Right cardiac atrium (tissue), 5 donors: ENCODE results near the gene LMBR1. TPM values are rescaled to one million over a fixed set of nuclear protein-coding genes. Genes with fewer than 3 reads are reported as not detected.
"Not testable (repeated sequence)": the region's sequence is repeated elsewhere in the genome, so short reads cannot be mapped to it uniquely, and the experiment has no call there.

ENCODE experiments used
- ATAC-seq, 2 donors: fragments of 200-7000 bp; cut with Tn5 transposase; one replicate each; pipeline versions ENCODE4 v1.8.0 to v1.9.1; 2020; ENCODE audit warnings: moderate library complexity in 2 of 2, mild to moderate bottlenecking in 1 of 2
- DNase-seq, 3 donors: peaks; one replicate each; pipeline ENCODE4 v3.0.0-alpha.2; 2020
- H3K27ac ChIP-seq: one replicate; pipeline ENCODE4 v1.5.1; 2013; ENCODE audit warnings: mild to moderate bottlenecking, low read length, control low read depth, moderate library complexity
- H3K27me3 ChIP-seq: one replicate; pipeline ENCODE4 v1.6.1; 2013; ENCODE audit not compliant: control insufficient read depth, insufficient read depth
- H3K4me1 ChIP-seq: one replicate; pipeline ENCODE4 v1.6.1; 2013; ENCODE audit warnings: low read length; ENCODE audit not compliant: control insufficient read depth, insufficient read depth
- H3K4me3 ChIP-seq: one replicate; pipeline ENCODE4 v1.5.1; 2013; ENCODE audit warnings: low read length, control low read depth
- H3K9me3 ChIP-seq: one replicate; pipeline ENCODE4 v1.6.1; 2013; ENCODE audit warnings: low read length; ENCODE audit not compliant: control insufficient read depth
- WGBS: extraction: QIAGEN DNeasy Blood & Tissue Kit; methylation state at CpG from one replicate; pipeline ENCODE4 v1.1.7; 2013; 5-methylcytosine and 5-hydroxymethylcytosine counted together
- intact Hi-C, 4 donors: fragments of 100-400 bp; cut with DNase I; formaldehyde crosslinking; loops; one replicate each; pipeline versions ENCODE4 v1.11.0 to v1.14.0; 2022 to 2023
- polyA plus RNA-seq: library from polyadenylated mRNA; stranded (reverse); fragments of 200-250 nt; gene quantifications from one replicate; pipeline ENCODE4 v1.2.3, GENCODE V29; 2013
- total RNA-seq, 4 donors: library from RNA; stranded (reverse); fragmentation: NEBNext Ultra II Directional; extraction: Animal tissue kit (Norgen Biotek cat#: 25700); gene quantifications; one replicate each; pipeline ENCODE4 v1.2.1, GENCODE V29; 2021
- donor health status: healthy with polysubstance abuse.
- donor health status: DM: no; HTN: yes; CAD: no.
- donor health status: DM: no; HTN: no; CAD: no.
- donor health status: DM: no; HTN: yes; CAD: no; lungs with severe emphysema.
- donor health status: DM: yes; HTN: yes; CAD: no.

The LMBR1 gene
- total and polyA plus RNA-seq, 5 donors: 8.1 to 48.7 (median 46.3) TPM

- H3K27ac ChIP-seq: no peak overlapping the region
- no peak for DNase-seq
- ATAC-seq: no peak
- no peak overlapping the region for H3K4me3 ChIP-seq
- WGBS: 97% methylated on average over 8 of the region's 8 CpGs
- no peaks in the 10 kb centered on the region for H3K9me3 ChIP-seq
- intact Hi-C loops: no loop called here
- H3K27me3 ChIP-seq: no peaks in the 10 kb centered on the region
- no peaks in the 10 kb centered on the region for H3K4me1 ChIP-seq
Measured at GRCh38 chr7:156638443-156639077, 254.4 kb downstream of the LMBR1 start.

GRCh38 chr7:156637093-156637492 is 255.9 kb downstream of the LMBR1 start:
- ATAC-seq, H3K27me3 ChIP-seq, H3K4me1 ChIP-seq, H3K4me3 ChIP-seq, H3K9me3 ChIP-seq, DNase-seq, intact Hi-C loops, H3K27ac ChIP-seq: not testable (repeated sequence)
- 99% methylated on average over 7 of the region's 7 CpGs for WGBS

- WGBS: 82% methylated on average over 7 of the region's 7 CpGs
- no peak for ATAC-seq
- no peak overlapping the region for H3K27ac ChIP-seq
Measured at GRCh38 chr7:156635529-156636385, 257.2 kb downstream of the LMBR1 start.

GRCh38 chr7:156634117-156634516 is 258.9 kb downstream of the LMBR1 start:
- Histone ChIP-seq H3K27ac (no peak overlapping the region), H3K4me3 (no peak overlapping the region), H3K9me3 (no peaks in the 10 kb centered on the region), H3K4me1 (no peaks in the 10 kb centered on the region), H3K27me3 (no peaks in the 10 kb centered on the region)
- ATAC-seq (no peak), DNase-seq (no peak)
- intact Hi-C loops: no loop called here
- WGBS: 80% methylated on average over 3 of the region's 3 CpGs

More at GRCh38 chr7:156635529-156636385, 257.2 kb downstream of the LMBR1 start:
- DNase-seq: no peak
- no peaks in the 10 kb centered on the region for H3K27me3 ChIP-seq
- H3K4me1 ChIP-seq: no peaks in the 10 kb centered on the region
- no peaks in the 10 kb centered on the region for H3K9me3 ChIP-seq
- H3K4me3 ChIP-seq: no peak overlapping the region
- intact Hi-C loops: no loop called here

GRCh38 chr7:156629873-156630272 is 263.1 kb downstream of the LMBR1 start:
- ATAC-seq (no peak), DNase-seq (no peak)
- no peak overlapping the region for H3K27ac ChIP-seq
- 99% methylated on average over 2 of the region's 2 CpGs for WGBS
- intact Hi-C loops: no loop called here
- no peaks in the 10 kb centered on the region for H3K4me1 ChIP-seq
- no peaks in the 10 kb centered on the region for H3K9me3 ChIP-seq
- no peak overlapping the region for H3K4me3 ChIP-seq
- H3K27me3 ChIP-seq: no peaks in the 10 kb centered on the region

GRCh38 chr7:156628562-156628961 is 264.4 kb downstream of the LMBR1 start:
- intact Hi-C loops: no loop called here
- DNase-seq (no peak), ATAC-seq (no peak)
- Histone ChIP-seq H3K4me3 (no peak overlapping the region), H3K27ac (no peak overlapping the region), H3K27me3 (no peaks in the 10 kb centered on the region), H3K9me3 (no peaks in the 10 kb centered on the region), H3K4me1 (no peaks in the 10 kb centered on the region)

Other genes with a start within 250 kb of the LMBR1 start
- gene NOM1, start 56.5 kb upstream of the LMBR1 start, total RNA-seq: 10 to 100 TPM in 1 of 4 donors, 1 to 10 TPM in 3; 6.5 to 10.6 (median 7.7) TPM
- 5.6 TPM for gene NOM1, start 56.5 kb upstream of the LMBR1 start, polyA plus RNA-seq
- not detected for gene MNX1, start 117.5 kb upstream of the LMBR1 start, total RNA-seq
- not detected for gene MNX1, start 117.5 kb upstream of the LMBR1 start, polyA plus RNA-seq
- 10 to 100 TPM; 47.4 to 59.7 (median 54.8) TPM for gene UBE3C, start 245.7 kb upstream of the LMBR1 start, total RNA-seq
- gene UBE3C, start 245.7 kb upstream of the LMBR1 start, polyA plus RNA-seq: 22.0 TPM